Activated CD8-positive, alpha-beta memory T cell treated with anti-CD3 and anti-CD28 coated beads, Interleukin-2, amount 50 U/mL, for 1 hour (primary cell): Measurements from ENCODE around the gene EIF4B.
A peak's percentile ranks its signal among the peaks of the same experiment; 100 is the strongest.
"Not testable (repeated sequence)": the region's sequence is repeated elsewhere in the genome, so short reads cannot be mapped to it uniquely, and the experiment has no call there.

ENCODE experiments used
- DNase-seq: peaks from one replicate; pipeline ENCODE4 v3.0.0-alpha.2; 2020; ENCODE audit errors: extremely low read depth

EIF4B gene, protein sequence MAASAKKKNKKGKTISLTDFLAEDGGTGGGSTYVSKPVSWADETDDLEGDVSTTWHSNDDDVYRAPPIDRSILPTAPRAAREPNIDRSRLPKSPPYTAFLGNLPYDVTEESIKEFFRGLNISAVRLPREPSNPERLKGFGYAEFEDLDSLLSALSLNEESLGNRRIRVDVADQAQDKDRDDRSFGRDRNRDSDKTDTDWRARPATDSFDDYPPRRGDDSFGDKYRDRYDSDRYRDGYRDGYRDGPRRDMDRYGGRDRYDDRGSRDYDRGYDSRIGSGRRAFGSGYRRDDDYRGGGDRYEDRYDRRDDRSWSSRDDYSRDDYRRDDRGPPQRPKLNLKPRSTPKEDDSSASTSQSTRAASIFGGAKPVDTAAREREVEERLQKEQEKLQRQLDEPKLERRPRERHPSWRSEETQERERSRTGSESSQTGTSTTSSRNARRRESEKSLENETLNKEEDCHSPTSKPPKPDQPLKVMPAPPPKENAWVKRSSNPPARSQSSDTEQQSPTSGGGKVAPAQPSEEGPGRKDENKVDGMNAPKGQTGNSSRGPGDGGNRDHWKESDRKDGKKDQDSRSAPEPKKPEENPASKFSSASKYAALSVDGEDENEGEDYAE

DNA sequence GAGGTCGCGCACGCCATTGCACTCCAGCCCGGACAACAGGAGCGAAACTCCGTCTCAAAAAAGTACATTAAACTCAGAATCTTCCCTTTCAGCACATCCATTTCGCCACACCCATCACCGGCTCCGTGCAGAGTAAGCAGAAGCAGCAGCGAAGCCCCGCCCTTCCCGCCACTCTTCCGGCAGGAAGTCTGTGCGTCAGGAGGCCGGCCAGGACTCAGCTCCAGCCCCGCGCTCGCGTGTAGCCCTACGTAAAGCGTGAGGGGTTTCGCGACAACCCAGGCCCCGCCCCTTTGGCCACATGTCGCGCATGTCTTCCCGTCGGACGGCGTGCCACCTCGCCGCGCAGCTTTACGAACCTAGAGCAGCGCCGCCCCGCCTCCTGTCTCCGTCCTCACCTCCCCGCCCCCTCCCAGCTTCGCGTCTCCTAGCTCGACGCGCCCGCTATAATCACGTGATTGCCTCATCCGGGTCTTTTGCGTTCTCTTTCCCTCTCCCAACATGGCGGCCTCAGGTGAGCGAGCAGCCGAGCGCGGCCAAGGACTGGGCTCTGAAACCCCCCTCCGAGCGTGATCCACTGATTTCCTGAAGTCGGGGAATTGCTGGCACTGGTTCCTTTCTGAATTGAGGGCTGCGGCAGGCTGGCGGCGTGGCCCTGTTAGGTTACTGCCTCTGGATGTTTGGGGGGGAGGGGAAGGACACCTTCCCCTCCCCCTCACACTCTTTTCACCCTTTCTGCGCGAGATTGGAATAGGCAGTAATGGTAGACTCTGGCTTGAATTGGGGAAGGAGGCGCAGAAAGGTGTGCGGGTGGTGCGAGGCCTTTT, at the start of gene EIF4B:
EIF4B (plus strand) TSS at position 471 of the 824 bp plus-strand sequence; CDS start at position 499, 28 bp downstream.
- peak; percentile 100 for DNase-seq

DNA sequence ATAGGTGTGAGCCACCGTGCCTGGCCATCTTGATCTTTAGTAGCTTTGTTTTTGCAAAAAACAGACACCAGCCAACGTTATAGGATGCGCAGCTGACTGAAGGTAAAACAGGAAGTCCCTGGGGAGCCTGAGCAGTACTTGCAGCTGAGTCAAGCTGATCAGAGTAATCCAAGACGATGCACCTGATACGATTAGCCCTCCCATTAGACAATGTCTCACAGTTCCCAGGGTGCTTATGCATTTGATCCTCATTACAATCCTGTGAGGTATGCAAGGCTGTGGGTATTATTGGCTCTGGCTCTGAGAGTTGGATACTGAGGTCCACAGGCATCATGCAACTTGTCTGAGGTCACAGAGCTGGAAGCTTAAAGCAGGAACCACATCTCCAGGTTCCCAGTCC, 49.3 kb upstream of the EIF4B start:
- DNase-seq, result no peak

DNA sequence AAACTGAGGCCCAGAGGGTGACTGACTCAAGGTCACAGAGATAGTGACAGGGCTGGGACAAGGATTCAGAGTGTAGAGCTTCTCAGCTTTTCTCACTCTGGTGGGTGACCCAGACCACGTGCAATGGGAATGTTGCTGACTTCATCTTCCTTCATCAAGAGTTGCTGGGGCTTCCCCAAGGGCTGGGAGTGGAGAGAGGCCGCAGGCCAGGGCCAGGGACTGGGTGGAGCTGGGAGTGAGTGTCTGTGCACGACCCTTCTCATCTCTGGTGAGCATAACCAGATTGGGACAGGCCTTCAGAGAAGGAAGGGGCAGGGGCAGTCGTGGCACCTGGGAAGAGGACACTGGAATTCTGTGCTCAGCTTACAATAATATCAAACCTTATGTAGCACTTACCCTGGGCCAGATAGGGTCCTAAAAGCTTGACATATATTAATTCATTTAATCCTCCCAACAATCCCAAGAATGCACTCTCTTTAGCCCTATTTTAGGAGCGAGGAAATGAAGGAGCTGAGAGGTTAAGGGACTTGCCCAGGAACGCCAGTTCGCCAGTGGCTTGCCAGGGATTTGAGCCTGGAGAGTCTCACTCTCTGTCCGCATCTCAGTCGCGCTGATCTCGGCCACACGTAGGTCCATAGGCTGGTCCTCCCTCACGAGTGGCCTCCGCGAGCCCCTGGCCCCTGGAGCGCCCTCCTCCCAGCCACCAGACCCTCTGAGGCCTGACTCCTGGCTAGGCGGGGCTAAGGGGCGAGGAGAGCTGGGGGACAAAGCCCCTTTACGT, 41.5 kb upstream of the EIF4B start:
- no peak for DNase-seq

DNA sequence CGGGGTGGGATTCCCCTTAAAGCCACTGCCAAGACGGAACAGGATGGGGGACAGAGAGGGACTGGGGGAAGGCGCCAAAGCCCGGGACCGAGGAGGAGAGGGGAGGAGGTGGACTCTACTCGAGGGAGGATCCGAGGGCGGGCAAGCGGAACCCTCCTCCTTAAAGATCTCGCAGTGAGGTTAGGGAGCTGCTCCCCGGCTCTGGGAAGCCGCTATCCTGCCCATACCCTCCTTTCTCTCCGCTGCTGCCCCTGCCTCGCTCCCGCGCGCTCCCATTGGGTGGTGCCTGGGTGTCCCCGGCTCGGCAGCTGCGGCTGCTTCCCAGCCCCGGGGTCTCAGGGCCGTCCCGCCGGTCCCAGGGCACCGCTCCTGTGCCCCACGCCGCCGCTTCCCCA, 40.9 kb upstream of the EIF4B start:
- no peak for DNase-seq

DNA sequence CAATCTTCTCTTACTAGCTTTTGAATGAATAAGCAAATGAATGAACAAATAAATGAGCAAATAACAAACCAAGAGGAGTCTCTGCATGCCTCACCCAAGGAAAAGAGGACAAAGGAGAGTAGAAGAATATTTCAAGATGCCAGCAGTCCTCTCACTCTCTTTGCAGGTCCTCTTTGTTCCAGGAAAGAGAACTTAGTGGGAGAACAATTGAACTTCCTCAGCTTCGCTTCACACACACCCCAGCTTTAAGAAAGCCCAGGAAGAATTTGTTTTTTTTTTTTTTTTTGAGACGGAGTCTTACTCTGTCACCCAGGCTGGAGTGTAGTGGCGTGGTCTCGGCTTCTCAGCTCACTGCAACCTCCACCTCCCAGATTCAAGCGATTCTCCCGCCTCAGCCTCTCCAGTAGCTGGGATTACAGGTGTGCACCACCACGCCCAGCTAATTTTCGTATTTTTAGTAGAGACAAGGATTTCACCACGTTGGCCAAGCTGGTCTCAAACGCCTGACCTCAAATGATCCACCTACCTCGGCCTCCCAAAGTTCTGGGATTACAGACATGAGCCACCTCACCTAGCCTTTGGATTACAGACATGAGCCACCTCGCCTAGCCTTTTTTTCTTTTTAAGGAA, 37.0 kb upstream of the EIF4B start:
- DNase-seq, result no peak

DNA sequence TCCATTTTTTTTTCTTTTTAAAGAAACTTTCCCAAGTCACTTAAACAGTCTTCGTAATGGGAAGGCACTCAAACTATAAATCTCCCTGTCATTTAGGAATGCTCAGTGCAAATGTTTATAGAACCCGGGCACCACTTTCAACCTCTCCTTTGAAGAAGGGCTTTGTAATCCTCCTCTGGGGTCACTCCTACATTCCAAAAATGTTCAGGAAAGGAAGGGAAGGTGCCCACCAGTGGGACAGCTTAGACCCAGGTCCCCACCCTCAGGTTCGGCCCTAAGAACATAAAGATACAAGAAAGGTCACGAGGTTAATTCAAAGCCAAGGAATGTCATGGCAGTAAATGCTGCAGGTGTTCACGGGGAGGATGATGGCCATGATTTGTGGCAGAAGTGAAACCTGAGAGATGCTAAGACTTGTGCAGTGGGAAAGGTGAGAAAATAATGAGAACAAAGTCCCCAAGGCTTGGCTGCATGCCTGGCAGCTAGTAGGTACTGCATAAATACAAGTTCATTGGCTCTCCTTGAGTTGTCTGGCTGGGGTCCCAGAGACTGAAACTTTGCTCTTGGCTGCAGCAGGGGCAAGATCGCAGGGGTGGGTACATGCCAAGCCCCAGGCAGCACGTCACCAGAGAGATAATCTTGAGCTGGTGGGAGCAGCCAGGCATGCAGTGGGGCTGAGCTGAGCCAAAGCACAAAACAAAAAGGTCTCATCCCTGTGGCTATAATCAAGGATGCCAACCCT, 36.3 kb upstream of the EIF4B start:
- DNase-seq, result no peak

DNA sequence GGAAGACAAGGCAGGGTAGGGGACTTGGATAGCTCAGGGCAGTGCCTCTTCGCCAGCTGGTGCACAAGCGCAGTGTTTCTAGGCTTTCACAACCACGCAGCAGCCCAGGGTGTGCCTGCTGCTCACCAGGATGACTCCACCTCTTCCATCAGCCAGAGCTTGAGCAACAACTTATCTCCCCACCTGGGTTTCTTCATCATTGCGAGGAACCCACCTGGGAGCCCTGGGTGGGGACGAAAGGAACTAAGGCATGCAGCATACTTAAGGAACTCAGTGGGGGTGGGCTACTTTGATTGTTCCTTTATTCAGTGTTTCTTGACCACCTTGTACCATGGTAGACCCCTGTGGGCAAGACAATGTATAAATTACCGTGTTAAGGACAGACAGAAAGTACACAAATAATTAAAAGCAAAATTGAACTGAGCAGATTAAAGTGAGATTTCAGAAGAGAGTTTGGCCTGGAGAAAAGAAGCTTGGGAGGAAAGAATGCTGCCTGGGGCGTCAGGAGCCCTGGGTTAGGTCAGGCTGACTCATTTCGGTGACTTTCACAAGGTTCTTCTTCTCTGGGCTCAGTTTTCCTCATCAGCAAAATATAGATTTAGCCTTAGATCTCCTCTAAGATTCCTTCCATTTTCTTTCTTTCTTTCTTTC, 34.5 kb upstream of the EIF4B start:
- no peak for DNase-seq

DNA sequence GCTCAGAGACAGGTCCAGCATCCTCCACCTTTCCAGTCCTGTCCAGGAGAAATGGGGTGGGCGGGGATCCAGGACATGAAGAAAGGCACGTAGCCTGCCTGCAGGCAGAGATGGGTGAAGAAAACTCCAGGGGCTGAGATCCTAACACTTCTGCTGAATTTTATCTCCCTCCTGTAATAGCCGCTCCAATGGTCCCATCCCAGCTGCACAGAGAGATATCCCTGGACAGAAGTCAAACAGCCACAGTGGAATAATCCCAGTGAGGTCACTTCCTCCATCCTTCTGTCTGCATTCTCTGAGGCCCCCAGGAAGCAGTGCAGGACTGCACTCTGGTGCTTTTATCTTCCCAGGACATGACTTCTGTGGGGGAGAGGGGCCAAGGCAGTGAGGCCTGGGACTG, 31.1 kb upstream of the EIF4B start:
- no peak for DNase-seq

DNA sequence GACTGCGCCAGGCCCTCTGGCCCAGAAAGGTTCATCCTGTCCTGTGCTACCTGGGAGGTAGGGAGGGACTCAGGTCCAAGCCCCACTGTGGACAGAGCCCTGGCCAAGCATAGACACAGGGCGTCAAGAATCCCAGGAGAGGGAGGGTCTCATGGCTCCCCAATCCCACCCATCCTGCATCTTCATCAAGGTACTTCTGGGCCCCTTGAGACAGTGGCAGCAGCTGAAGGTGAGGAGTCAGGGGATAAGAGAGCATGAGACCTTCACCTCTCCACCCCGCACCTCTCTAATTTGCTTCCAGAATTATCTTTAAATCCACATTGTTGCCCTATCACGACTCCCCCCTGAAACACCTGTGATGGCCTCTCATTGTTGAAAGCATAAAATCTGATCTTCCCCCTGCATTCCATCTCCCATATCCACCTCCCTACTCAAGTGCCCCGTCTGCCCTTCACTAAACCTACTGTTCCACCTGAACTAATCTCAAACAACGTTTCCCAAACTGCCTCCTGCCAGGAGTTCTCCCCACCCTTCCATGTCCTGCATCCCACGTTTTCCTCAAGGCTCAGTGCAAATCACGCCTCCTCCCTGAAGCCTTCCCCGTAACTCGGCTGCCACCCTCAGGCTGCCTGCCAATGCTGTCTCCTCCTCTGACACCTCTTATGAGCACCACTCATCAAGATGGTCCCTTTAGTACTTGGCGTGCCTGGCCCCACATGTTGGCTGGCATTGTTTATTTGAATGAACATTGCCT, 30.3 kb upstream of the EIF4B start:
- DNase-seq, result no peak

DNA sequence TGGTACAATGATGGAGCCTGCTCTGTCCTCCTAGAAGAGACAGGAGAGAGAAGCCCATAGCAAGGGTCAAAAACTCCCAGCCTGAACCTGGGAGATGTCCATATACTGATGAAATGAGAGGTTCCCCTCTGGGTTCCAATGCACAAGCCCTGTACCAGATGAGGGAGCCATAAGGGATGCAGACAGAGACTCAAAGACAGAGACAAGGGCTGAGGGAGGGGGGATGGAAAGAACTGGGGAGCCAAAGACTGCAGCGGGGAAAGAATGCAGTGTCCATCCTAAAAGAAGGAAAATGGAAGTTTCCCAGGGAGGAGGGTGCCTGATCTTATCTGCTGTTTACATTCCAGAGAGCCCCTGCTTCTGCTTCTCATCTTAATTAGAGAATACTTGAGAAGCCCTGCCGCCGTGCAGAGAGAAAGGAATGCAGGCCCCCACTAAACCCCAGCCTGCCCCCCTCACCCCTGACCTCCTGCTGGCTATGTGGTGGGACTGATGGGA, 29.6 kb upstream of the EIF4B start:
- DNase-seq, result no peak

DNA sequence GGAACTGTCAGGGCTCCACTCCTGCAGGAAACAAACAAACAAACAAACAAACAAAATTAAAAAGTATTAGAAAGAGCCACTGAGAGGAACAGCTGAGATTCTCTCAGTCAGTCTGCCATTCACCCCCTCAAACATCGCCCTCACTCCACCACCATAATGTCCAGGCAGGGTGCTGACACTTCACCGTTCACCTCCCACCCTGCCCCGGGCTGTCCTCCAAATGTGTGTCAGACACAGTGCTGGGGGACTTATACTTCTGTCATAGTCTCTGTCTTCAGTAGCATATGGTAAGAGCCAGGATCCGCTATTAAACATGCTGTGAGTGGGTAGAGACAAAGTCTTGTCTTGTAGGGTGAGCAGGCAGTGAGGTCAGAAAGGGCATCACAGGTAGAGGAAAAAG, 29.1 kb upstream of the EIF4B start:
- no peak for DNase-seq

DNA sequence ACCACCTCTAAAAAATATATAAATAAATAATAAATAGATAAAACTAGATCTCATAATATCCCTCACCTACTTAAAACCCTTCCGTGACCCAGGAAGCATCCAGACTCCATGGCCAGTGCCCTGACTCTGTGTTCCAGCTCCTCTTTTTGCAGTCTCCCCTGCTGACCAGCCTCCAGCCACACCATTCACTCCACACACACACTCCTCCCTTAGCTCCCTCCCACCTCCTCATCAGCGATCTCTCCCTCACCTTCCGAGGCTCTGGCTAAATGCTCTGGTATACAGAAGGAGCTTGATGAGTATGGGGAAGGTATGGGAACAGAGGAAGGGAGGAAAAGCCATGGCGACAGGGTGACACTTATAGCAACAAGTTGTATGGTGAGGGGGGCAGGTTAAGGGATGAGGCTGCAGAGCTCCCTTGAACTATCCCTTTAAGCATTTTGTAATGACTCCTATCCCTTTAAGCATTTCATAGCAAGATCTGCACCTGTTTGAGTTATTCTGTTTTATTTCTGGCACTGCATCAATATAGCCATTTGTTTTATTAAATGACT, 26.1 kb upstream of the EIF4B start:
- DNase-seq, result no peak

DNA sequence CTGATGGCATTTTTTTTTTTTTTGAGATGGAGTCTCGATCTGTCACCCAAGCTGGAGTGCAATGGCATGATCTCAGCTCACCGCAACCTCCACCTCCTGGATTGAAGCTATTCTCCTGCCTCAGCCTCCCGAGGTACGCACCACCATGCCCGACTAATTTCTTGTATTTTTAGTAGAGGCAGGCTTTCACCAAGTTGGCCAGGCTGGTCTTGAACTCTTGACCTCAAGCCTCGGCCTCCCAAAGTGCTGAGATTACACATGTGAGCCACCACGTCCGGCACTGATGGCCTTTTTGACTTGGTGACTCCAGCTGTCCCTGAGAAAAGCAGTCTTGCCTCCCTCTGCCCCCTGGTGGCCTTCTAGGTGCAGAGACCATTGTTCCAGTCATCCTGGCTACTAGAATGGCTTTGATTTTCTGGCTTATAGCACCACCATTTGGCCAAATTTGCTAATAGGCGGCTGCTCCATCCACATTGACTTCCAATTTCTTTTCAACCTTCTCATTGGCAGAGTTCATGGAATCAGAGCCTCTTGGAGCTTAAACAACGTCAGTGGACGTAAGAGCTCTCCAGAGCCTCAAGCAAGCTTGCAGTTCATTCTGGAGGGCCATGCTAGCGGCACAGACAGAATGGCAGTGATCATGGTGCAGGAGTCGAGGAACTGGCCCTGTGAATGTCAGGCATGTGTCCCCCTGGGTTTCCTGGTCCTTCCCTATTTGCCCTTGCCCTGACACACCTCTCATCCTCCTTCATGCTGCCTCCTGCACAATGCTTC, 25.4 kb upstream of the EIF4B start:
- DNase-seq, result peak; percentile 59

DNA sequence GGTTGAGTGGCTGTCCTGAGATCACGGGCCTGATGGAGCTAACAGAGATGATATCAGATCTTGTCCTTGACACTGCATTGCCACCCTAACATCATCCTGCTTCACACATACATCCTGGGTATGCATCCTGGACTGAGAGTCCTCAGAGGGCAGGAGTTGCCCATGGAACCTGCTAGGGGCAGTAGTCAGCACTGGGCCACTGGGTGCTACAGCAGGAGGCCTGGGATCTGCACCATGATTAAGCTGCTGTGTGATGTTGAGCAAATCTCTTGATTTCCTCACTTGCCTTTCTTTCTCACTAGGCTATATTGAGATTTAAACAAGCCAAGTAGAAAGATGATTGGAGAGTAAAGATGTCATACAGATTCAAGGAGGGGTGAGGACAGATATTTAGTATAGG, 22.1 kb upstream of the EIF4B start:
- no peak for DNase-seq

DNA sequence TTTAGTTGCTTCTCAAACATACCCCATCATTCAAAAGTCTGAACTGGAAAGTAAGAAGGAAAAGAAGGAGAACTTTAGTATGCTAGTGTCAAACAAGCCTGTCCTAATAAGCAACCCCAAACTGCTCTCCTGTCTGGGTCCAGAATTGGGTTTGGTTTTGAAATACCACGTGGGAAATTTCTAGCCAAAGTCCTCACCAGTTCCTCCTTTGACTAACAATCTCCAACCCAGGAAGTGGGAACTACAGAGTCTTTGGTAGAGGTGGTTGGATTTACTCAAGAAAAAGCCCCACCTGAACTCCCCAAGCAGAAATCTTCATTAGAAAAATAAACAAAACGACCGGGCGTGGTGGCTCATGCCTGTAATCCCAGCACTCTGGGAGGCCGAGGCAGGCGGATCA, 17.4 kb upstream of the EIF4B start:
- no peak for DNase-seq

DNA sequence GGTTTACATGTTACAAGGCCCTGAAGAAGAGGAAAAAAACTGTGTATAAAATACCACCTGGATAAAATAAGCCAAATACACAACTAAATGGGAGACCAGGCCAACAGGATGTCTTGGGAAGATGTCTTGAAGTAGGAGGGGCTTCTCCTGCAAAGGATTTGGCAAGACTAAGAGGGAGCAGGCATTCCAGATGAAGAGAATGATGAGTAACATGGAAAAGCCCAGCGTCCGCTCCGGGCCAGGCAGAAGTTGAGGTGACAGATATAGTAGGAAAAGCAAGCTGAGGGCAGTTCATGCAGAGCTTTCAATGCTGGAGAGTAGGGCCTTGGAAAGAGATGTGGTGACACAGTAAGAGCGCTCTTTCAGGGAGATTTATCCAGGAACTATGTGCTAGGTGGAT, 16.1 kb upstream of the EIF4B start:
- no peak for DNase-seq

DNA sequence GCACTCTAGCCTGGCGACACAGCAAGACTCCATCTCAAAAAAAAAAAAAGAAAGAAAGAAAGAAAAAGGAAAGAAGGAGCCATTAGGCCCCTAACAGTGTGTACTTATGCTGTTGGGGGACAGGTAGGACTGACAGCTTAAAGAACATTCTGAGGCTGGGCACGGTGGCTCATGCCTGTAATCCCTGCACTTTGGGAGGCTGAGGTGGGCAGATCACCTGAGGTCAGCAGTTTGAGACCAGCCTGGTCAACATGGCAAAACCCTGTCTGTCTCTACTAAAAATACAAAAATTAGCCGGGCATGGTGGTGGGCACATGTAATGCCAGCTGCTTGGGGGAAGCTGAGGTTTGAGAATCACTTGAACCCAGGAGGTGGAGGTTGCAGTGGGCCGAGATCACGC, 14.0 kb upstream of the EIF4B start:
- DNase-seq, result not testable (repeated sequence)
